Suprapubic skin (tissue), 4 donors: Measurements from ENCODE around the gene SLAIN2. TPM values are rescaled to one million over a fixed set of nuclear protein-coding genes. Genes with fewer than 3 reads are reported as not detected.
A peak's percentile ranks its signal among the peaks of the same experiment; 100 is the strongest.
"Not testable (repeated sequence)": the region's sequence is repeated elsewhere in the genome, so short reads cannot be mapped to it uniquely, and the experiment has no call there.

Experiments used
- DNase-seq, 2 donors: peaks; one replicate each; pipeline ENCODE4 v3.0.0-alpha.2; 2019; ENCODE audit warnings: low spot score in 2 of 2
- H3K27ac ChIP-seq: fragments of 200-600 bp; sonication (generic); one replicate; pipeline ENCODE4 v1.5.1; 2019
- H3K27me3 ChIP-seq: fragments of 200-600 bp; sonication (generic); one replicate; pipeline ENCODE4 v1.5.1; 2019
- H3K36me3 ChIP-seq: fragments of 200-600 bp; sonication (generic); one replicate; pipeline ENCODE4 v1.5.1; 2019
- H3K4me1 ChIP-seq: fragments of 200-600 bp; sonication (generic); one replicate; pipeline ENCODE4 v1.5.1; 2019
- H3K4me3 ChIP-seq: fragments of 200-600 bp; sonication (generic); one replicate; pipeline ENCODE4 v1.5.1; 2019; ENCODE audit warnings: mild to moderate bottlenecking
- H3K9me3 ChIP-seq: fragments of 200-600 bp; sonication (generic); one replicate; pipeline ENCODE4 v1.5.1; 2019
- EP300 ChIP-seq: sonication (generic); formaldehyde crosslinking; IDR thresholded peaks from one replicate; pipeline ENCODE4 v1.6.1; 2017; ENCODE audit warnings: antibody characterized with exemption
- POLR2A ChIP-seq, 2 donors: fragments of 450-650 bp; IDR thresholded peaks; one replicate each; pipeline ENCODE4 v1.6.1; 2017; ENCODE audit warnings: antibody characterized with exemption in 2 of 2, mild to moderate bottlenecking in 2 of 2, moderate library complexity in 2 of 2
- POLR2AphosphoS5 ChIP-seq, 3 donors: sonication (generic); formaldehyde crosslinking; IDR thresholded peaks; one replicate each; pipeline ENCODE4 v1.6.1; 2017; ENCODE audit warnings: antibody characterized with exemption in 3 of 3
- WGBS: methylation state at CpG from one replicate; pipeline ENCODE4 v1.1.5; 2018; 5-methylcytosine and 5-hydroxymethylcytosine counted together
- total RNA-seq, 4 donors: library from RNA; depleted of rRNA; stranded (reverse); fragments of >200 nt; gene quantifications; one replicate each; pipeline ENCODE4 v1.1.0, GENCODE V29; 2016
- TF ChIP-seq, protein P1 (sequence below), 2 donors: fragments of 200-600 bp in 1 of 2; fragments of 450-650 bp in 1 of 2; sonication (generic) in 1 of 2; IDR thresholded peaks; one replicate each; pipeline ENCODE4 v1.5.1; 2016 to 2019; ENCODE audit warnings: antibody characterized with exemption in 2 of 2, mild to moderate bottlenecking in 1 of 2, moderate library complexity in 1 of 2

SLAIN2 gene
- total RNA-seq, 4 donors from 2014 or later: 84.7 to 167 (median 147) TPM

DNA sequence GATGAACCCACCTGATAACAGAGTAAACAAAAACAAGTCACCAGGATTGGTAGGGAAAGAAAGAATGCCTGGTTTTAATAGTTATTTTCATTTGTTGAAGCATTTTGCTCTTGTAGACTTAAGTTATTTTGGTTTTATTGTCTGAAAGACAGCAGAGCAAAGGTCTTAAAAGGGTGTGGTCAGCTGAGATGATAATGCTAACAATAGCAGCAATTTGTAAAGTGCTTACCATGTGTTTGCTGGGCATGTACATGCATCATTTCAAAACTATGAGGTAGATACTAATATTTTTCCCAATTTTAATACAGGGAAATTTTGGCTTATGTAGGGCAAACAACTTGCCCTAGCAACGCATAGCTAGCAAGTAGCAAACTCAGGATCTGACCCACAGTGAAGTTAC lies 95.0 kb downstream of the SLAIN2 start:
- H3K9me3 ChIP-seq: no peaks in the 10 kb centered on the region
- no peaks in the 10 kb centered on the region for H3K4me1 ChIP-seq
- H3K4me3 ChIP-seq: no peak overlapping the region
- 92% methylated on average over 1 of the region's 1 CpG for WGBS
- H3K36me3 ChIP-seq: no peaks in the 10 kb centered on the region
- no peak for DNase-seq
- H3K27ac ChIP-seq: no peak overlapping the region
- TF ChIP-seq POLR2A (IDR thresholded peaks at IDR 0.05) (no peak), EP300 (no peak), POLR2AphosphoS5 (IDR thresholded peaks at IDR 0.05) (no peak)
- TF ChIP-seq, protein P1, sequence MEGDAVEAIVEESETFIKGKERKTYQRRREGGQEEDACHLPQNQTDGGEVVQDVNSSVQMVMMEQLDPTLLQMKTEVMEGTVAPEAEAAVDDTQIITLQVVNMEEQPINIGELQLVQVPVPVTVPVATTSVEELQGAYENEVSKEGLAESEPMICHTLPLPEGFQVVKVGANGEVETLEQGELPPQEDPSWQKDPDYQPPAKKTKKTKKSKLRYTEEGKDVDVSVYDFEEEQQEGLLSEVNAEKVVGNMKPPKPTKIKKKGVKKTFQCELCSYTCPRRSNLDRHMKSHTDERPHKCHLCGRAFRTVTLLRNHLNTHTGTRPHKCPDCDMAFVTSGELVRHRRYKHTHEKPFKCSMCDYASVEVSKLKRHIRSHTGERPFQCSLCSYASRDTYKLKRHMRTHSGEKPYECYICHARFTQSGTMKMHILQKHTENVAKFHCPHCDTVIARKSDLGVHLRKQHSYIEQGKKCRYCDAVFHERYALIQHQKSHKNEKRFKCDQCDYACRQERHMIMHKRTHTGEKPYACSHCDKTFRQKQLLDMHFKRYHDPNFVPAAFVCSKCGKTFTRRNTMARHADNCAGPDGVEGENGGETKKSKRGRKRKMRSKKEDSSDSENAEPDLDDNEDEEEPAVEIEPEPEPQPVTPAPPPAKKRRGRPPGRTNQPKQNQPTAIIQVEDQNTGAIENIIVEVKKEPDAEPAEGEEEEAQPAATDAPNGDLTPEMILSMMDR (IDR thresholded peaks at IDR 0.05): no peak
- no peaks in the 10 kb centered on the region for H3K27me3 ChIP-seq

DNA sequence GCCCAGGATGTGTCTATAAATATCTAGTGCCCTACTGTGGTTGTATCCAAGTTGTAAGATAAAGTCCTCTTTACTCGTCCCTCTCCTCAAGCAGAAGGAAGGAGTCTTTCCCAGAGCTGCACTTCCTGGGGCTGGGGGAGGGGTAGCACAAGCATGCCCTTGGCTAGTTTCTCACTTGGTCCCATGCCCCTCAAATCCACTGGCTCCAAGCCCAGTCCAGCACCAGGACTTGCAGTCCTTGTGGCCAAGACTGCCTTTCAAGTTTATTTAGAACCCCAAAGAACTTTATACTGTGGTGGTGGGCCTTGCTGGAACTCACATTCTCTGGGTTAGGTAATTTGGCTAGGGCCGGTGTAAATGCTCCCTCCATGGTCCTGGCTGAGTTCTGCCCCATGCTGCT lies 98.7 kb downstream of the SLAIN2 start:
- 85% methylated on average over 2 of the region's 2 CpGs for WGBS
- Histone ChIP-seq H3K27ac (no peak overlapping the region), H3K4me3 (no peak overlapping the region), H3K27me3 (no peaks in the 10 kb centered on the region), H3K36me3 (no peaks in the 10 kb centered on the region), H3K4me1 (no peaks in the 10 kb centered on the region), H3K9me3 (no peaks in the 10 kb centered on the region)
- DNase-seq: no peak
- TF ChIP-seq EP300 (no peak), POLR2AphosphoS5 (IDR thresholded peaks at IDR 0.05) (no peak), POLR2A (IDR thresholded peaks at IDR 0.05) (no peak)
- TF ChIP-seq, protein P1 (IDR thresholded peaks at IDR 0.05): no peak

DNA sequence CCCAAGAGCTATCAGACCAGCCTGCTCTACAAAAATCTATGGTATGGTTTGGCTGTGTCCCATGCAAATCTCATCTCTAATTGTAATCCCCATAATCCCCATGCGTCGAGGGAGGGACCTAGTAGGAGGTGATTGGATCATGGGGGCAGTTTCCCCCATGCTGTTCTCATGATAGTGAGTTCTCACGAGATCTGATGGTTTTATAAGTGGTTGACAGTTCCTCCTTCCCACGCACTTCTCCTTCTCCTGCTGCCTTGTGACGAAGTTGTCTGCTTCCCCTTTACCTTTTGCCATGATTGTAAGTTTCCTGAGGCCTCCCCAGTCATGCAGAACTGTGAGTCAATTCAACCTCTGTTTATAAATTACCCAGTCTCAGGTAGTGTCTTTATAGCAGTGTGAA lies 99.6 kb downstream of the SLAIN2 start:
- not testable (repeated sequence) for H3K27me3 ChIP-seq, H3K9me3 ChIP-seq, H3K4me3 ChIP-seq, DNase-seq, H3K4me1 ChIP-seq, H3K36me3 ChIP-seq, H3K27ac ChIP-seq
- WGBS: 72% methylated on average over 5 of the region's 5 CpGs

DNA sequence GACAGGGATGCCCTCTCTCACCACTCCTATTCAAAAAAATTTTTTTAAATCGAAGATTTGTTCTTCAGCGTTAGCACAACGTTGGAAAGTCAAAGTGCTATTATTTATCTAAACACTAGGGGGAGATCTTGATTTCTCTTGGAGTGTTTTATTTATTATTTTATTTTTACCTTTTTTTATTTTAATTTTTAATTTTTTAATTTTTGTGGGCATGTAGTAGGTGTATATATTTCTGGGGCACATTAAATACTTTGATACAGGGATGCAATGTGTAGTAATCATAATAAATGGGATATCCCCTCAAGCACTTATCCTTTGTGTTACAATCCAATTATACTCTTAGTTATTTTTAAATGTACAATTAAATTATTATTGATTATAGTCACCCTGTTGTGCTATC lies 104.4 kb downstream of the SLAIN2 start:
- WGBS: 6% methylated on average over 3 of the region's 3 CpGs
- no peak for DNase-seq

DNA sequence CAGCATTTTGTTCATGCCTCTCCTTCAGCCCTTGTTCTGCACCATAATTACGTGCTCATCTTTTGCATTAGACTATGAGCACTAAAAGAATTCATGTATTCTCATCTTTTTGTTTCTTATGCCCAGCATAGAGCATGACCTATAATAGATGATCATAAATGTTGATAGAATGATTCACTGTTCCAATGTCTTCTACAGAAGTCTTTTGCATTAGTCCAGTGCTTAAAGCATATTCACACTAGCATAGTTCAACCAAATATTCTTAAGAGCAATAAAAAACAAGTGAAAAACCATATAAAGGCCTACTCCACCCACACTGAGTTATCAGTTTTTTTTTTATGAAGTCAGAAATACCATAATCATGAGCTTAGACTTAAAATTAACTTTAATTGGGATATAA lies 105.3 kb downstream of the SLAIN2 start:
- DNase-seq: no peak
- Histone ChIP-seq H3K4me3 (no peak overlapping the region), H3K27ac (no peak overlapping the region), H3K27me3 (no peaks in the 10 kb centered on the region), H3K4me1 (no peaks in the 10 kb centered on the region), H3K36me3 (no peaks in the 10 kb centered on the region), H3K9me3 (no peaks in the 10 kb centered on the region)
- TF ChIP-seq, protein P1 (IDR thresholded peaks at IDR 0.05): no peak
- TF ChIP-seq POLR2A (IDR thresholded peaks at IDR 0.05) (no peak), POLR2AphosphoS5 (IDR thresholded peaks at IDR 0.05) (no peak)
- WGBS: 95% methylated on average over 1 of the region's 1 CpG

More for the DNA sequence above, 104.4 kb downstream of the SLAIN2 start:
- Histone ChIP-seq H3K9me3 (no peaks in the 10 kb centered on the region), H3K27ac (no peak overlapping the region), H3K36me3 (no peaks in the 10 kb centered on the region), H3K27me3 (no peaks in the 10 kb centered on the region), H3K4me1 (no peaks in the 10 kb centered on the region), H3K4me3 (no peak overlapping the region)
- TF ChIP-seq POLR2AphosphoS5 (IDR thresholded peaks at IDR 0.05): no peak
- TF ChIP-seq, protein P1 (IDR thresholded peaks at IDR 0.05): peak in 1 of 2 donors; percentile 49

DNA sequence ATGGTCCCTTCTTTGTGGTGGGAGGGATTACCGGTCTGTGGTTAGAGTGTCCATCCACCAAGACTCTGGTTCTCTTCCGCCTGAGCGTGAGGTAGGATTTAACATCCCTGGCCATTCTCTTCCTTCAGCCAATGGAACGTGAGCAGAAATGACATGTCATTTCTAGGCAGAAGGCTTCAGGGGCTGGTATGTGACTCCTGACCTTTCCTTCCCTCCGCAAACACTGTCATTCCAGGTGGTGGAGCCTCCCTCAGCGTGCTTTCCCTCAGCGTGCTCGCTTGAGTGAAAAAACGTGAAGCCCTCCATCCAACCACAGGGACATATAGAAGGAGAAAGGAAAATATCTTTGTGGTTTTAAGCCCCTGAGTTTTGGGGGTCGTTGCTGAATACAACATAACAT lies 107.8 kb downstream of the SLAIN2 start:
- no peaks in the 10 kb centered on the region for H3K36me3 ChIP-seq
- no peaks in the 10 kb centered on the region for H3K27me3 ChIP-seq
- H3K4me1 ChIP-seq: no peaks in the 10 kb centered on the region
- H3K4me3 ChIP-seq: no peak overlapping the region
- no peak overlapping the region for H3K27ac ChIP-seq
- no peaks in the 10 kb centered on the region for H3K9me3 ChIP-seq
- TF ChIP-seq, protein P1 (IDR thresholded peaks at IDR 0.05): no peak
- TF ChIP-seq POLR2AphosphoS5 (IDR thresholded peaks at IDR 0.05) (no peak), POLR2A (IDR thresholded peaks at IDR 0.05) (no peak), EP300 (no peak)
- WGBS: 95% methylated on average over 10 of the region's 10 CpGs
- DNase-seq: no peak
